Activated CD8-positive, alpha-beta T cell treated with anti-CD3 and anti-CD28 coated beads, Interleukin-2, amount 10 ng/mL, durations not matched to agents 7 days and 5 days (primary cell): ENCODE results near the gene ABCG8. TPM values are rescaled to one million over a fixed set of nuclear protein-coding genes. Genes with fewer than 3 reads are reported as not detected.
A peak's percentile ranks its signal among the peaks of the same experiment; 100 is the strongest.

ENCODE experiments used
- ATAC-seq: fragments of 150-1000 bp; cut with Tn5 transposase; one replicate; pipeline ENCODE4 v1.10.0; 2021; ENCODE audit warnings: moderate library complexity
- CTCF ChIA-PET: fragments of 350-600 bp; sonication (Branson Sonifier 250); formaldehyde crosslinking; loops from one replicate; lab custom pipeline; 2021; ENCODE audit warnings: antibody characterized with exemption; lab: Charles Lee
- POLR2A ChIA-PET: fragments of 350-600 bp; sonication (Branson Sonifier 250); formaldehyde crosslinking; loops from one replicate; lab custom pipeline; 2021; ENCODE audit warnings: antibody characterized with exemption; lab: Charles Lee
- DNase-seq: peaks from one replicate; pipeline ENCODE4 v3.0.0-alpha.2; 2020
- H3K27ac Mint-ChIP-seq: one replicate; pipeline ENCODE4 v1.8.0; 2021; ENCODE audit warnings: mild to moderate bottlenecking, mixed read lengths
- H3K27me3 Mint-ChIP-seq: one replicate; pipeline ENCODE4 v1.8.0; 2021; ENCODE audit warnings: low read depth, mixed read lengths
- H3K36me3 Mint-ChIP-seq: one replicate; pipeline ENCODE4 v1.8.0; 2021; ENCODE audit warnings: low read depth, mixed read lengths
- H3K4me1 Mint-ChIP-seq: one replicate; pipeline ENCODE4 v1.8.0; 2021; ENCODE audit warnings: low read depth, mixed read lengths
- H3K4me3 Mint-ChIP-seq: one replicate; pipeline ENCODE4 v1.8.0; 2021; ENCODE audit warnings: mild to moderate bottlenecking, mixed read lengths
- H3K9me3 Mint-ChIP-seq: one replicate; pipeline ENCODE4 v1.8.0; 2022; ENCODE audit warnings: mixed read lengths; ENCODE audit not compliant: insufficient read depth
- total RNA-seq, 2 experiments: library from RNA; stranded (reverse); gene quantifications; one replicate each; pipeline ENCODE4 v1.2.3, GENCODE V29; 2021

ABCG8 gene
- total RNA-seq, 2 experiments from 2014 or later = not detected

GRCh38 chr2:43882312-43882711 lies 43.5 kb downstream of the ABCG8 start:
- ATAC-seq (no peak), DNase-seq (no peak)
- no peak overlapping the region for H3K27ac Mint-ChIP-seq
- H3K4me1 Mint-ChIP-seq = peaks cover 4% of the 10 kb centered on the region
- ChIA-PET CTCF (no interaction called here), POLR2A (no interaction called here)
- peaks cover 9% of the 10 kb centered on the region for H3K36me3 Mint-ChIP-seq
- H3K27me3 Mint-ChIP-seq = no peaks in the 10 kb centered on the region
- H3K9me3 Mint-ChIP-seq = no peaks in the 10 kb centered on the region
- H3K4me3 Mint-ChIP-seq = no peak overlapping the region

GRCh38 chr2:43884689-43885088 lies 45.9 kb downstream of the ABCG8 start:
- ChIA-PET CTCF (no interaction called here), POLR2A (interaction anchor here (1.1 kb wide), 1 partner anchor 120 kb away, joined by 3 read pairs; no protein-coding TSS in a partner anchor)
- no peak overlapping the region for H3K27ac Mint-ChIP-seq
- H3K4me3 Mint-ChIP-seq = no peak overlapping the region
- H3K36me3 Mint-ChIP-seq = peaks cover 29% of the 10 kb centered on the region
- no peak for ATAC-seq
- H3K9me3 Mint-ChIP-seq = no peaks in the 10 kb centered on the region
- no peaks in the 10 kb centered on the region for H3K27me3 Mint-ChIP-seq
- no peaks in the 10 kb centered on the region for H3K4me1 Mint-ChIP-seq
- no peak for DNase-seq

GRCh38 chr2:43885132-43885632 lies 46.4 kb downstream of the ABCG8 start:
- DNase-seq (no peak), ATAC-seq (no peak)
- Mint-ChIP-seq H3K36me3 (peaks cover 32% of the 10 kb centered on the region), H3K4me3 (no peak overlapping the region), H3K27ac (peak overlapping the region; percentile 30), H3K9me3 (no peaks in the 10 kb centered on the region), H3K27me3 (no peaks in the 10 kb centered on the region), H3K4me1 (no peaks in the 10 kb centered on the region)
- CTCF ChIA-PET = no interaction called here
- POLR2A ChIA-PET = no interaction called here

- no peaks in the 10 kb centered on the region for H3K27me3 Mint-ChIP-seq
- no peaks in the 10 kb centered on the region for H3K9me3 Mint-ChIP-seq
- H3K4me3 Mint-ChIP-seq = no peak overlapping the region
- no peak for ATAC-seq
- no peaks in the 10 kb centered on the region for H3K4me1 Mint-ChIP-seq
- no peak for DNase-seq
- peaks cover 47% of the 10 kb centered on the region for H3K36me3 Mint-ChIP-seq
- no peak overlapping the region for H3K27ac Mint-ChIP-seq
- POLR2A ChIA-PET = no interaction called here
- CTCF ChIA-PET = interaction anchor here (5.9 kb wide), 1 partner anchor 9 kb away, joined by 21 read pairs; no protein-coding TSS in a partner anchor
These were observed 48.4 kb downstream of the ABCG8 start for GRCh38 chr2:43887176-43887575.

GRCh38 chr2:43889416-43889815 lies 50.6 kb downstream of the ABCG8 start:
- H3K27ac Mint-ChIP-seq = no peak overlapping the region
- no peaks in the 10 kb centered on the region for H3K9me3 Mint-ChIP-seq
- ATAC-seq = no peak
- H3K36me3 Mint-ChIP-seq = peaks cover 58% of the 10 kb centered on the region
- CTCF ChIA-PET = interaction anchor here (5.9 kb wide), 1 partner anchor 11 kb away, joined by 21 read pairs; no protein-coding TSS in a partner anchor
- H3K27me3 Mint-ChIP-seq = no peaks in the 10 kb centered on the region
- DNase-seq = no peak
- no peak overlapping the region for H3K4me3 Mint-ChIP-seq
- POLR2A ChIA-PET = no interaction called here
- no peaks in the 10 kb centered on the region for H3K4me1 Mint-ChIP-seq

- Mint-ChIP-seq H3K4me1 (no peaks in the 10 kb centered on the region), H3K27ac (no peak overlapping the region), H3K4me3 (no peak overlapping the region), H3K36me3 (peaks cover 63% of the 10 kb centered on the region), H3K9me3 (no peaks in the 10 kb centered on the region), H3K27me3 (no peaks in the 10 kb centered on the region)
- CTCF ChIA-PET = interaction anchor here (5.9 kb wide), 1 partner anchor 13 kb away, joined by 21 read pairs; no protein-coding TSS in a partner anchor
- POLR2A ChIA-PET = no interaction called here
- no peak for ATAC-seq
- no peak for DNase-seq
These were observed 52.1 kb downstream of the ABCG8 start for GRCh38 chr2:43890855-43891254.

GRCh38 chr2:43894743-43895142 lies 56.0 kb downstream of the ABCG8 start:
- H3K4me1 Mint-ChIP-seq = no peaks in the 10 kb centered on the region
- DNase-seq (no peak), ATAC-seq (no peak)
- CTCF ChIA-PET = no interaction called here
- peaks cover 58% of the 10 kb centered on the region for H3K36me3 Mint-ChIP-seq
- POLR2A ChIA-PET = no interaction called here
- no peak overlapping the region for H3K4me3 Mint-ChIP-seq
- H3K27ac Mint-ChIP-seq = no peak overlapping the region
- H3K9me3 Mint-ChIP-seq = no peaks in the 10 kb centered on the region
- no peaks in the 10 kb centered on the region for H3K27me3 Mint-ChIP-seq

- ChIA-PET CTCF (interaction anchor here (2.2 kb wide), 1 partner anchor 19 kb away, joined by 5 read pairs; no protein-coding TSS in a partner anchor), POLR2A (interaction anchor here (0.7 kb wide), 1 partner anchor 68 kb away, joined by 3 read pairs; no protein-coding TSS in a partner anchor)
- no peak for ATAC-seq
- H3K4me1 Mint-ChIP-seq = no peaks in the 10 kb centered on the region
- H3K36me3 Mint-ChIP-seq = peaks cover 51% of the 10 kb centered on the region
- DNase-seq = no peak
- H3K27ac Mint-ChIP-seq = no peak overlapping the region
- no peak overlapping the region for H3K4me3 Mint-ChIP-seq
- H3K27me3 Mint-ChIP-seq = no peaks in the 10 kb centered on the region
- H3K9me3 Mint-ChIP-seq = no peaks in the 10 kb centered on the region
These were observed 58.1 kb downstream of the ABCG8 start for GRCh38 chr2:43896906-43897305.

- Mint-ChIP-seq H3K4me3 (no peak overlapping the region), H3K9me3 (no peaks in the 10 kb centered on the region), H3K27ac (no peak overlapping the region), H3K27me3 (no peaks in the 10 kb centered on the region), H3K36me3 (peaks cover 45% of the 10 kb centered on the region), H3K4me1 (no peaks in the 10 kb centered on the region)
- DNase-seq (no peak), ATAC-seq (no peak)
- CTCF ChIA-PET = interaction anchor here (2.2 kb wide), 1 partner anchor 20 kb away, joined by 5 read pairs; no protein-coding TSS in a partner anchor
- POLR2A ChIA-PET = interaction anchor here (0.7 kb wide), 1 partner anchor 67 kb away, joined by 3 read pairs; no protein-coding TSS in a partner anchor
These were observed 58.7 kb downstream of the ABCG8 start for GRCh38 chr2:43897492-43897891.

GRCh38 chr2:43898134-43898837 lies 59.5 kb downstream of the ABCG8 start:
- Mint-ChIP-seq H3K27ac (no peak overlapping the region), H3K4me3 (no peak overlapping the region), H3K9me3 (no peaks in the 10 kb centered on the region), H3K27me3 (no peaks in the 10 kb centered on the region), H3K4me1 (no peaks in the 10 kb centered on the region), H3K36me3 (peaks cover 49% of the 10 kb centered on the region)
- ATAC-seq = no peak
- ChIA-PET CTCF (interaction anchor here (2.2 kb wide), 1 partner anchor 20 kb away, joined by 5 read pairs; no protein-coding TSS in a partner anchor), POLR2A (no interaction called here)
- DNase-seq = no peak

- Mint-ChIP-seq H3K4me1 (no peaks in the 10 kb centered on the region), H3K9me3 (no peaks in the 10 kb centered on the region), H3K4me3 (no peak overlapping the region), H3K27ac (no peak overlapping the region), H3K36me3 (peaks cover 46% of the 10 kb centered on the region), H3K27me3 (no peaks in the 10 kb centered on the region)
- ChIA-PET POLR2A (no interaction called here), CTCF (no interaction called here)
- ATAC-seq (no peak), DNase-seq (no peak)
These were observed 60.1 kb downstream of the ABCG8 start for GRCh38 chr2:43898838-43899346.

- ChIA-PET CTCF (no interaction called here), POLR2A (no interaction called here)
- Mint-ChIP-seq H3K4me3 (no peak overlapping the region), H3K36me3 (peaks cover 48% of the 10 kb centered on the region), H3K27me3 (no peaks in the 10 kb centered on the region), H3K4me1 (no peaks in the 10 kb centered on the region), H3K9me3 (no peaks in the 10 kb centered on the region), H3K27ac (no peak overlapping the region)
- DNase-seq = no peak
- no peak for ATAC-seq
These were observed 60.8 kb downstream of the ABCG8 start for GRCh38 chr2:43899589-43899988.
